Measurements from ENCODE around the gene ADCK1.

GRCh38 chr14:77882098-77882497 is 82.2 kb downstream of the ADCK1 start:
- TF ChIP-seq, protein P1, sequence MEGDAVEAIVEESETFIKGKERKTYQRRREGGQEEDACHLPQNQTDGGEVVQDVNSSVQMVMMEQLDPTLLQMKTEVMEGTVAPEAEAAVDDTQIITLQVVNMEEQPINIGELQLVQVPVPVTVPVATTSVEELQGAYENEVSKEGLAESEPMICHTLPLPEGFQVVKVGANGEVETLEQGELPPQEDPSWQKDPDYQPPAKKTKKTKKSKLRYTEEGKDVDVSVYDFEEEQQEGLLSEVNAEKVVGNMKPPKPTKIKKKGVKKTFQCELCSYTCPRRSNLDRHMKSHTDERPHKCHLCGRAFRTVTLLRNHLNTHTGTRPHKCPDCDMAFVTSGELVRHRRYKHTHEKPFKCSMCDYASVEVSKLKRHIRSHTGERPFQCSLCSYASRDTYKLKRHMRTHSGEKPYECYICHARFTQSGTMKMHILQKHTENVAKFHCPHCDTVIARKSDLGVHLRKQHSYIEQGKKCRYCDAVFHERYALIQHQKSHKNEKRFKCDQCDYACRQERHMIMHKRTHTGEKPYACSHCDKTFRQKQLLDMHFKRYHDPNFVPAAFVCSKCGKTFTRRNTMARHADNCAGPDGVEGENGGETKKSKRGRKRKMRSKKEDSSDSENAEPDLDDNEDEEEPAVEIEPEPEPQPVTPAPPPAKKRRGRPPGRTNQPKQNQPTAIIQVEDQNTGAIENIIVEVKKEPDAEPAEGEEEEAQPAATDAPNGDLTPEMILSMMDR (conservative IDR thresholded peaks at IDR 0.05; ENCODE audit: low read depth, low read length): no peak
- no peak for TF ChIP-seq EZH2 (IDR thresholded peaks at IDR 0.05; ENCODE audit: low read length, unreplicated experiment)
- TF ChIP-seq EZH2phosphoT487 (IDR thresholded peaks at IDR 0.05; ENCODE audit: borderline replicate concordance, low read length): no peak
